ENCODE measurements around the gene IL1RAPL2. TPM values are rescaled to one million over a fixed set of nuclear protein-coding genes. Genes with fewer than 3 reads are reported as not detected.
"Not testable (repeated sequence)": the region's sequence is repeated elsewhere in the genome, so short reads cannot be mapped to it uniquely, and the experiment has no call there.

Gene IL1RAPL2
- total RNA-seq, 1 donor from 2014 or later: not detected

GRCh38 chrX:105701310-105702052, 1135.5 kb downstream of the IL1RAPL2 start:
- peak; percentile 27 for DNase-seq (ENCODE audit: low read depth)

- no peak for DNase-seq (ENCODE audit: low read depth)
Measured at GRCh38 chrX:105703876-105704275, 1137.9 kb downstream of the IL1RAPL2 start.

GRCh38 chrX:105706041-105706440, 1140.0 kb downstream of the IL1RAPL2 start:
- peak; percentile 5 for DNase-seq (ENCODE audit: low read depth)

GRCh38 chrX:105711805-105712204, 1145.8 kb downstream of the IL1RAPL2 start:
- DNase-seq (ENCODE audit: low read depth): no peak

- DNase-seq (ENCODE audit: low read depth): no peak
Measured at GRCh38 chrX:105715746-105716145, 1149.7 kb downstream of the IL1RAPL2 start.

GRCh38 chrX:105723966-105724735, 1158.2 kb downstream of the IL1RAPL2 start:
- DNase-seq (ENCODE audit: low read depth): no peak

GRCh38 chrX:105725228-105725627, 1159.2 kb downstream of the IL1RAPL2 start:
- DNase-seq (ENCODE audit: low read depth): no peak

GRCh38 chrX:105738162-105738561, 1172.2 kb downstream of the IL1RAPL2 start:
- peak; percentile 4 for DNase-seq (ENCODE audit: low read depth)

GRCh38 chrX:105744291-105744690, 1178.3 kb downstream of the IL1RAPL2 start:
- no peak for DNase-seq (ENCODE audit: low read depth)

GRCh38 chrX:105744946-105745345, 1178.9 kb downstream of the IL1RAPL2 start:
- no peak for DNase-seq (ENCODE audit: low read depth)

- peak; percentile 15 for DNase-seq (ENCODE audit: low read depth)
Measured at GRCh38 chrX:105745863-105746262, 1179.9 kb downstream of the IL1RAPL2 start.

- DNase-seq (ENCODE audit: low read depth): no peak
Measured at GRCh38 chrX:105752338-105752956, 1186.4 kb downstream of the IL1RAPL2 start.

- no peak for DNase-seq (ENCODE audit: low read depth)
Measured at GRCh38 chrX:105753411-105753810, 1187.4 kb downstream of the IL1RAPL2 start.

GRCh38 chrX:105754286-105754964, 1188.4 kb downstream of the IL1RAPL2 start:
- no peak for DNase-seq (ENCODE audit: low read depth)

- no peak for DNase-seq (ENCODE audit: low read depth)
Measured at GRCh38 chrX:105755109-105755508, 1189.1 kb downstream of the IL1RAPL2 start.

GRCh38 chrX:105758754-105759153, 1192.8 kb downstream of the IL1RAPL2 start:
- DNase-seq (ENCODE audit: low read depth): no peak

- DNase-seq (ENCODE audit: low read depth): no peak
Measured at GRCh38 chrX:105759598-105759997, 1193.6 kb downstream of the IL1RAPL2 start.

GRCh38 chrX:105765691-105766090, 1199.7 kb downstream of the IL1RAPL2 start:
- DNase-seq (ENCODE audit: low read depth): peak; percentile 22

- DNase-seq (ENCODE audit: low read depth): no peak
Measured at GRCh38 chrX:105773801-105774200, 1207.8 kb downstream of the IL1RAPL2 start.

GRCh38 chrX:105775679-105776078, 1209.7 kb downstream of the IL1RAPL2 start:
- DNase-seq (ENCODE audit: low read depth): no peak

GRCh38 chrX:105781804-105782203, 1215.8 kb downstream of the IL1RAPL2 start:
- DNase-seq (ENCODE audit: low read depth): no peak

- not testable (repeated sequence) for DNase-seq (ENCODE audit: low read depth)
Measured at GRCh38 chrX:105796877-105797276, 1230.9 kb downstream of the IL1RAPL2 start.

All from renal cortical epithelial cell (primary cell).